GM19025 (cell line): Measurements from ENCODE around the gene APBA2.
"Not testable (repeated sequence)": the region's sequence is repeated elsewhere in the genome, so short reads cannot be mapped to it uniquely, and the experiment has no call there.

Experiments used
- ATAC-seq: cut with Tn5 transposase; IDR thresholded peaks from one replicate; pipeline ENCODE4 v1.9.1; 2021; ENCODE audit warnings: mild to moderate bottlenecking, low read depth, moderate library complexity; ENCODE audit not compliant: unreplicated experiment

APBA2 gene

DNA sequence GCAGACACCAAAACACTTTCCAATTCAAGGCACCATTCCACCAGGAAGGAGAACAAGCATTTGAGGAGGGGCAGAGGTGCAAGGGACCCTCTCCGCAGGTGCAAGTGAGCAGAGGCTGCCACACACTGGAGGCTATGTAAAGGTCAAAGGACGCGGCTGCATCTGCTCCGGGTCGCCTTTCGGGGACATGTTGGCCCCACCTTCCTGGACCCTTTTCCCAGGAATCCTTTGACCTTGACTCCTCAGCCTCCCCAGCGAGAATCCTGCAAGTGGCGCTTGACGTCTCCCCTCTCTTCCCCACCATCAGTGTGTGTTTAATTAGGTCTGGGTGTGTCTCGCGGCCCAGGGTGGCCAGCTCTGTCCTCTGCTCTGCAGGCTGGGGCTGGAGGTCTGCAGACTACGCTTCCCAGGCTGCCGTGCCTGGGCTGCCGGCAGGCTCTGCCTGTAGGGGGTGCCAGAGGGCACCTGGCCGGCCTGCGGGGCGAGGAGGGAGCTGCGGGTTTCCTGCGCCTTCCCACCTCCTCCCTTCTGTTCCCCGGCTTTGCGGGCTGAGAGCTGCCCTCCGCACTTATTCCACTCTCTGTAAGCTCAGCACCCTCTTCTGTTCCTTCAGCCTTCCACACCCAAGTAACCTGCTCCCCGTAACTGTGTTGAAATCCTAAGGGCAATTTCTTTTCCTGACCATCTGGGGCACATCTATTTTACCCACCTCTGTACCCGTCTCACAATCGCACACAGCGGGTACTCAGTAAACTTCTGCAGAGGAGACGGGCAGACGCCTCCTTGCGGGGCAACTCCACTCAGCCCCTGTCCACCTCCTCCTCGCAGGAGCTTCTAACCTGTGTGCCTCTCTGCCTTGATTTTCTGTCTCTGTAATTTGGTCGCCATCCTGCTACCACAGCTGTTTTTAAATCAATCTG lies 254.0 kb downstream of the APBA2 start:
- ATAC-seq = peak; percentile 37

- no peak for ATAC-seq
Measured at GRCh38 chr15:29140475-29141307, 254.9 kb downstream of the APBA2 start.

DNA sequence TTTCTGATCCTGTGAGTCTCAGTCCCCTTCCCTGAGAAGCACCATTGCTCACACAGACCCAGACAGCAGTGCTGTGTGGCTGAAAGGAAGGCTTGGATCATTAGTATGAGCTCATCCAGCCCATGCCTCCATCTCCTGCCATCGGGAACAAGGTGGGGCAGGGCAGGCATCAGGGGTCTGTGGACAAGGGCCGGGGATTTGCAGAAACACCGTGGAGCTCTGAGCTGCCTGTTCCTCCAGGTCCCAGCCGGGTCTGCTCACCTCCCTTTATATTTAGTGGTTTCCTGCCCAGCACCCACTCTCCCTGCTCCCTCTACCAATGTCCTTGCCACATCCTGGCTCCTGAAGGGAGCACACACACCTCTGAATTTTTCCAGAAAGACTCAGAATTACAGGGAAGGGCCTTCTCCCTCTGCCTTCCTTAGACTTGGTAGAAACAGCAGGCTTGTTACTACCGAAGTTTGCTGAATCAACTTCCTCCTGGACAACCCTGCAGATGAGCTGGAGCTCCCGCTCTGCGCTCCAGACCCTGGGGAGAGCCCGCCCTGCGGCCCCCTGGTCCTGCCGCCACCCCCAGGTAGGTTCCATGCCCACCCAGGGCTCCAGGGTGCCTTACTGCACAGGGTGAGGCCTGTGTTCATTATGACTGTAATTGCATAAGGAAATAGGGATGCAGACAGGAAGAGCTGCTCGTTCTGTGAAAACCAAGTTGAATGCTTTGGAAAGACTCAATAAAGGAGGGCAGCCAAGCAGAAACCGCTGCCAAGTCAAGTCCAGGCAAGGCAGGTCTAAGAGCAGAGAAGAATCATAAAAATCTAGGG lies 255.7 kb downstream of the APBA2 start:
- ATAC-seq = no peak

DNA sequence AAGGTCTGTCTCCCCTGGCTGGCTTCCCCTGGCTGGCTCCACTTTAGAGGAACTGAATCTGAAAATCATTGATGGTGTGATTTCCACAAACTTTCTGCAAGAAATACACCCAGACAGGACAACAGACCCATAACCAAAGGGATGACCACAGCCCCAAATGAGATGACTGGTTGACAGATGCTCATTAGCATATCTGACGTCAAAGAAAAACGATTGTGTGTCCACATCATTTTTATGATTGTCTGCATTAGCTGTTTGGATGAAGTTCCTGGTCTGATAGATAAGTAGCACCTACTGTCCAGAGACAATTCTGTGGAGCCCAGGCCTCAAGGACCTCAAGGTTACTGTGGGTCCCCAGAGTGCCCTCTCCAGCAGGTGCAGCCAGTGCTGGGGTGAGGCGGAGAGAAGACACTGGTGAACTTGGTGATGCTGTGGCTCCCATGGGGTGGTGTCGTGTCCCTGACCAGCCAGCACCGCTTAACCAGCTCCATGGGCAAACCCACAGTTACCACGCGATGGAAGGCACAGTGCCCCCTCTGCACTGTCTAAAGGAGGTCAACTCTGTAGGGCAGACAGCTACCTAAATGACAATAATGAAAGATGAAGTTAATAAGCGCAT lies 256.5 kb downstream of the APBA2 start:
- ATAC-seq = no peak

DNA sequence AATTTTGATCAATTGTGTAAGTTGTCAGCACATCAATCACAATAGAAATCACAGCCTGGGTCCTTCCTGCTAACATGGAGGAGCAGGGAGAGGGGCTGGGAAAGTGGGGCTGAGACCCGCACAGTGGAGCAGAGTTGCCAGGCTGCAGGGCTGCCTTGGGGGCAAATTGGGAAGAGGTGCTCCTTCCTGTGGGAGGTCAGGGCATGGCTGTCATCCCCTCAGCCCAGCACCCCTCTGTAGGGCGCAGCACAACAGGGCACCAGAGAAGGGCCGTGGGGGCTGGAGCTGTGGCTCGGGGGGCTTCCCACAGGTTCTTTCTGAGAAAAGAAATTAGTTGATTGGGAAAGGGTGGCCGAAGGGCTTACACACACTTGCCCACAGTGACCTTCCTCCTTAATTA lies 257.5 kb downstream of the APBA2 start:
- ATAC-seq = no peak

DNA sequence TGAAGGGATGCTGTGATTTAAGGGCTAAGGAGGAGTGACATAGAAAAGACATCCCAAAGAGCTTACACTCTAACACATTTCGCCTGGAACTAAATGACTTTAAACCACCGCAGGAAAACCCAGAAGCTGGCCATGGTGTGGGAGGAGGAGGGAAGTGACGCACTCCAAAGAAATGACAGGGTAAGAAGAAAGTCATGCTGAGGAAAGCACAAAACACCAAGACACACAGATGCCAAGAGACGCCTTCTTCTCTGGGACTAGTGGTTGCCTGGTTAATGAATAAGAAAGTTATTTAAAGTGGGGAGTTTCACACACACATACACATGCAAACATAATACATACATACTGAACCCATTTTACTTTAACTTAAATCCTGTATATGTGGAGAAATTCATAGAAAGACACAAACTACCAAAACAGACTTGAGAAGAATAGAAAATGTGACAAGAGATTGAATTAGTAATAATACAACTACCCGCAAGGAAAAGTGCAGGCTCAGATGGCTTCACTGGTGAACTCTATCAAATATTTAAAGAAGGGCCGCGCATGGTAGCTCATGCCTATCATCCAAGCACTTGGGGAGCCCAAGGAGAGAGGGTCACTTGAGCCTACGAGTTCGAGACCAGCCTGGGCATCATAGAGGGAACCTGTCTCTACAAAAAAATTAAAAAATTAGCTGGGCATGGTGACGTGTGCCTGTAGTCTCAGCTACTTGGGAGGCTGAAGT lies 258.3 kb downstream of the APBA2 start:
- ATAC-seq = no peak

GRCh38 chr15:29149738-29150075 lies 263.9 kb downstream of the APBA2 start:
- no peak for ATAC-seq

- ATAC-seq = no peak
Measured at GRCh38 chr15:29150515-29151483, 265.0 kb downstream of the APBA2 start.

- no peak for ATAC-seq
Measured at GRCh38 chr15:29151484-29151857, 265.7 kb downstream of the APBA2 start.

- ATAC-seq = no peak
Measured at GRCh38 chr15:29156521-29156920, 270.7 kb downstream of the APBA2 start.

GRCh38 chr15:29159771-29160455 lies 274.1 kb downstream of the APBA2 start:
- no peak for ATAC-seq

GRCh38 chr15:29162411-29162810 lies 276.6 kb downstream of the APBA2 start:
- ATAC-seq = no peak

DNA sequence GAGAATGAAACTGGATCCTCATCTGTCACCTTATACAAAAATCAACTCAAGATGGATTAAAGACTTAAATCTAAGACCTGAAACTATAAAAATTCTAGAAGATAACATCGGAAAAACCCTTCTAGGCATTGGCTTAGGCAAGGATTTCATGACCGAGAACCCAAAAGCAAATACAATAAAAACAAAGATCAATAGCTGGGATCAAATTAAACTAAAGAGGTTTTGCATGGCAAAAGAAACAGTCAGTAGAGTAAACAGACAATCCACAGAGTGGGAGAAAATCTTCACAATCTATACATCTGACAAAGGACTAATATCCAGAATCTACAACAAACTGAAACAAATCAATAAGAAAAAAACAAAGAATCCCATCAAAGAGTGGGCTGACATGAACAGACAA lies 281.3 kb downstream of the APBA2 start:
- not testable (repeated sequence) for ATAC-seq
